GM12874 (cell line): ENCODE results near the gene TMPRSS11B.

Experiments used
- CTCF ChIP-seq: IDR thresholded peaks from 2 replicates; pipeline ENCODE4 v1.5.1; 2011; ENCODE audit warnings: low read depth, mild to moderate bottlenecking, control low read depth, low read length, moderate library complexity; ENCODE audit not compliant: insufficient read depth

TMPRSS11B gene

GRCh38 chr4:68277627-68278026 is 32.1 kb upstream of the TMPRSS11B start:
- TF ChIP-seq CTCF, result no peak

- no peak for TF ChIP-seq CTCF
Measured at GRCh38 chr4:68272860-68273259, 27.4 kb upstream of the TMPRSS11B start.

GRCh38 chr4:68272380-68272779 is 26.9 kb upstream of the TMPRSS11B start:
- no peak for TF ChIP-seq CTCF

GRCh38 chr4:68271851-68272357 is 26.4 kb upstream of the TMPRSS11B start:
- peak; percentile 38; the same call in 1 of the 2 replicates for TF ChIP-seq CTCF

GRCh38 chr4:68267433-68267944 is 22.0 kb upstream of the TMPRSS11B start:
- TF ChIP-seq CTCF, result no peak

GRCh38 chr4:68264875-68265565 is 19.5 kb upstream of the TMPRSS11B start:
- no peak for TF ChIP-seq CTCF

GRCh38 chr4:68259191-68259590 is 13.7 kb upstream of the TMPRSS11B start:
- no peak for TF ChIP-seq CTCF
